ENCODE results near the gene CCDC97. TPM values are rescaled to one million over a fixed set of nuclear protein-coding genes. Genes with fewer than 3 reads are reported as not detected.

CCDC97 gene
- total RNA-seq, 1 donor from 2014 or later: 8.7 TPM

- DNase-seq (ENCODE audit: low read depth in 2 of 2): no peak
Observed at GRCh38 chr19:41320185-41320518, 10.2 kb downstream of the CCDC97 start.

- no peak for DNase-seq (ENCODE audit: low read depth in 2 of 2)
Observed at GRCh38 chr19:41320568-41320967, 10.6 kb downstream of the CCDC97 start.

GRCh38 chr19:41321204-41321599 lies 11.2 kb downstream of the CCDC97 start:
- DNase-seq (ENCODE audit: low read depth in 2 of 2): no peak

DNA sequence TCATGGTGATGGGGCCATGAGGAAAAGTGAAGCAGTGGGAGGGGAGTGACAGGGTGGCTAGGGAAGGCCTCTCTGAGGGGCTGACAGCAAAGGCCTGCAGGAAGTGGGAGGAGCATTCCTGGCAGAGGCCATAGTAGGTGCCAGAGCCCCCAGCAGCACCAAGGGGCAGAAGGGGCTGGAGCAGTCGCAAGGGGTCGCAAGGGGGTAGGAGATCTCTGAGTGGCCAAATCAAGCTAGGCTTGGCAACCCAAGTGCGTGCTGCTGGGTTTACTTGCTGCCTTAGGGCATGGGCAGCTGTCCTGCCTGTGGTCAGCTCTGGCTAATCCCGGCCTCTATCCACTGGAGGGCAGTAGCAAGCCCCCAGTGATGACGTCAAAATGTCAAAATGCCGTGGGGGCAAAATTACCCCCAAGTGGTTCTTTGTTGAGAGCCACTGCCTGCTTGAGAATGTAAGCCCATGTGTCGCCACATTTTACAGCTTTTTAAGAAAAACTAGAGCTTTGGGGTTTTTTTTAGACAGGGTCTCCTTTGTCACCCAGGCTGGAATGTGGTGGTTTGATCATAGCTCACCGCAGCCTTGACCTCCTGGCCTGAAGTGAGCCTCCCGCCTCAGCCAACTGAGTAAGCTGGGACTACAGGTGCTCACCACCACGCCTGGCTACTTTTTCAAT lies 11.8 kb downstream of the CCDC97 start:
- DNase-seq (ENCODE audit: low read depth in 2 of 2): peak; percentile 78 to 83

DNA sequence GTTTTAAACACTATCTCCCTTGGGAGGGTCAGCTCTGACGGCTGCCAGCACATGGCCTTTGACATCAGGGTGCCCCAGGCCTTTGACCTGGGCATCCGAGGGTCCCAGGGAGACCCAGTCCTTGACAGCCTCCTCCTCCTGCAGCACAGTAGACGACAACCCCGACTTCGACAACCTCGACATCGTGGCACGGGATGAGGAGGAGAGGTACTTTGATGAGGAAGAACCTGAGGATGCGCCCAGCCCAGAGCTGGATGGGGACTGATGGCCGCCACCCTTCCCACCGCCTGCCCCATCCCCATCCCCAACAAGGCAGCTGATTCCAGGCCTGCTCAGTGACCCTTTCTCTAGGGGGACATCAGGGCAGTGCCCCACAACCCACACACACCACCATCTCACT lies 12.5 kb downstream of the CCDC97 start:
- DNase-seq (ENCODE audit: low read depth in 2 of 2): no peak

GRCh38 chr19:41323023-41323422 lies 13.1 kb downstream of the CCDC97 start:
- peak; percentile 63 to 92 for DNase-seq (ENCODE audit: low read depth in 2 of 2)

DNA sequence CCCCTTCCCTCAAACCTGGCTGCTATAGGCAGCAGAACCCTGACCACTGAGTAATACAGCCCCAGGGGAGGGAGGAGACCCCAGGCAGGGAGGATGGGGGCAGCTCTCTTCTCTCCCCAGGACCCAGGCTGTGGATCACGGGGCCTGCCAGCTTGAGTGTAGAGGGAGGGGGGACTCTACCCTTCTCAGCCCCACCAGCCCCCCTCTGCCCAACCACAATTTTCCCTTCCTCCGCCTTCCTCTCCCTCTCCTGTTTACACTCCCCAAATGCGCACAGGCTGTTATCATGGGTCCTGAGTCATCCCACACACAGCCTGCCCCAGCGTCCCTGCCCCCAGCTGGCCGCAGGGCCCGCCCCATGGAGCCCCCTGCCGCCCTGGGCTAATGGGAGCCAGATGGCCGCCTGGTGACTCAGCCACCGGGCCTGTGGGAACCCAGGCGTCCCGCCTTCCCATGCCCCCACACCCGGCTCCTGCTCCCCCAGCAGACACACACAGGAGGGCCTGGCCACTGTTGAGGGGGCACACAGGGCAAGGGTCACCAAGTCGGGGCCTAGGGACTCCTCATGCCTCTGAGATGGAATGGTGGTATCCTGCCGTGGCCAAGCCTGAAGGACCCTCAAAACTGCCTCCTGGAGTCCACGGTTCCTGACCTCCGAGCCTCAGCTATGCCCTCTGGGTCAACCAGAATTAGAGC lies 13.6 kb downstream of the CCDC97 start:
- peak; percentile 91 to 98 for DNase-seq (ENCODE audit: low read depth in 2 of 2)

DNA sequence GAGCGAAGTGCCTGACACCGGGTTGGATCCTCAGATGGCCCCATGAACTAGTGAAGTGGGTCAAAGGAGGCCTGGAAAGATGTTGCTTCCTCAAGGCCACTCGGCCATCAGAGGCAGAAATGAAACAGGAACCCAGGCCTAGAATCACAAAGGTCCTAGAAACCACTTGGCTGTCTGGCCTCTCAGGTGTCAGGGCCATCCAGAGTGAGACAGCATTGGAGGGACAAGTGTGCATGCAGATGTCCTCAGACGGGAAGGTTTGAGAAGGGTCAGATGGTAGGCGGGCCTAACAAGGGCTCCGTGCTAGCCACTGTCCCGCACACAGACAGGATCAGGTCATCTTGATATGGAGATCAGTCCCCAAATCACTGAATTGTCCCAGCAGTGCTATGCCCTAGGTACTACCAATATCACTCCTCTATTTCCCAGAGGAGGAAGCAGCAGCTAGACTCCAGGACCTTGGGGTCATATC lies 14.3 kb downstream of the CCDC97 start:
- DNase-seq (ENCODE audit: low read depth in 2 of 2): peak; percentile 34 to 36

GRCh38 chr19:41324921-41325639 lies 15.1 kb downstream of the CCDC97 start:
- peak; percentile 90 to 94 for DNase-seq (ENCODE audit: low read depth in 2 of 2)

GRCh38 chr19:41325640-41325946 lies 15.6 kb downstream of the CCDC97 start:
- DNase-seq (ENCODE audit: low read depth in 2 of 2): no peak

GRCh38 chr19:41325947-41326706 lies 16.2 kb downstream of the CCDC97 start:
- peak; percentile 71 to 89 for DNase-seq (ENCODE audit: low read depth in 2 of 2)

DNA sequence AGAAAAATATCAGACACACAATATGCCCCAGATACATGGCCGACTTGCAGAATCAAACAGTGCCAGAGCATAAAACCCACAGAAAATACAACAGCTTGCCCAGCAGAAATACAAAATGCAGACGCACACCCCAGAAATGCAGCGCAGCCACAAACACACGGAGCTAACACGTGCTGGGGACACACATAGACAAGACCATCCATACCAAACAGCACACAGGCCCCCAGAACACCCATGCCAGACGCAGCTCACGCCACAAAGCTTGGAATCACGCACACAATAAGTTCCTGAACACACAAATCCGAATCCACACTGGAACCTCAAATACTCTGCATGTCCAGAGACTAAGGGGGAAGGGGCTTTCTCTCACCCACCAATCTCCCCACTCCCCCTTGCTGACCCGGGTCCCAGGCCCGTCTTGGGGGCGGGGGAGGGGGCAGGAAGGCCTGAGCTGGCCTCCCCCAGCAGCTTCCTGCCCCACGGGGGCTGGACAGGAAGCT lies 17.2 kb downstream of the CCDC97 start:
- no peak for DNase-seq (ENCODE audit: low read depth in 2 of 2)

DNA sequence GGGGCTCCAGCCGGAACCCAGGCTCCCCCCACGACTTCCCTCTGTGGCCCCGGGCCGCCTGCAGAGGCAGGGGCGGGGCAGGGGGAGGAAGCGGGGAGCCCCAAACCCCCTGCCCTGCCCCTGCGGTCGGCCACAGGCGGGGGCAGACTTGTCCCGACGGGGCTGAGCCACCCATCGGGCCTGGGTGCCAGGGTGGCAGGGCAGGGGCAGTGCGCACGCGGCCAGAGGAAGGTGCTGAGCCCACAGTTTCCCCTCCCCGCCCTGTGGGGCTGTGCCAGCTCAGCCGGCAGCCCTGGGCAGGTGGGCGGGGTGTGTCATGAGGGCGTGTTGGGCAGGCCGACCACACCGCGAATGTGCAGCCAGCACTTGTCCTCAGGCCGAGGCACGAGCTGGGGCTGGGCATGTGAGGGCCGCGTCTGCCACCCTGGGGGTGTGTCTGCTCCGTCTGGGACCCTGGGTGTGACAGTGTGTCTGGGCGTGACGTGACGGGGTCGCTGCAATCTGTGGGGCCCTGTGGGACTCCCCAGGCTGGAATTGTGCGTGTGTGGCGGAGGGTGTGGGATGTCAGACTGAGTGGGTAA lies 17.7 kb downstream of the CCDC97 start:
- DNase-seq (ENCODE audit: low read depth in 2 of 2): peak; percentile 91 to 94

GRCh38 chr19:41328157-41328841 lies 18.3 kb downstream of the CCDC97 start:
- peak; percentile 63 to 85 for DNase-seq (ENCODE audit: low read depth in 2 of 2)

- DNase-seq (ENCODE audit: low read depth in 2 of 2): no peak
Observed at GRCh38 chr19:41328842-41329225, 18.9 kb downstream of the CCDC97 start.

DNA sequence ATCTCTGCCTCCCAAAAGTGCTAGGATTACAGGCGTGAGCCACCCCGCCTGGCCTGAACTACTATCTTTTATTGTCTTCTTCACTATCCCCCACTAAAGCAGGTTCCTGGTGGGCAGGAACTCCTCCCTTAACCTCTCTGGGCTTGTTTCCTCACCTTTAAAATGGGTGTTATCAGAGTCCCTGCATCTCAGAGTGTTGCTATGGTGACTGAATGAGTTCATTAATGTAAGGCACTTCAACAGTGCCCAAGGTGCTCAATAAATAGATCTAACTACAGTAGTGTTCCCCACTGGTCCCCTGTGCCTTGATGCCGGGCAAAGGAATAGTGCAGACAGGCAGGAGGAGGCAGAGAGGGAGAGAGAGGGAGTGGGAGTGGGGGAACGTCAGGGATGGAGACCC lies 20.5 kb downstream of the CCDC97 start:
- DNase-seq (ENCODE audit: low read depth in 2 of 2): no peak

DNA sequence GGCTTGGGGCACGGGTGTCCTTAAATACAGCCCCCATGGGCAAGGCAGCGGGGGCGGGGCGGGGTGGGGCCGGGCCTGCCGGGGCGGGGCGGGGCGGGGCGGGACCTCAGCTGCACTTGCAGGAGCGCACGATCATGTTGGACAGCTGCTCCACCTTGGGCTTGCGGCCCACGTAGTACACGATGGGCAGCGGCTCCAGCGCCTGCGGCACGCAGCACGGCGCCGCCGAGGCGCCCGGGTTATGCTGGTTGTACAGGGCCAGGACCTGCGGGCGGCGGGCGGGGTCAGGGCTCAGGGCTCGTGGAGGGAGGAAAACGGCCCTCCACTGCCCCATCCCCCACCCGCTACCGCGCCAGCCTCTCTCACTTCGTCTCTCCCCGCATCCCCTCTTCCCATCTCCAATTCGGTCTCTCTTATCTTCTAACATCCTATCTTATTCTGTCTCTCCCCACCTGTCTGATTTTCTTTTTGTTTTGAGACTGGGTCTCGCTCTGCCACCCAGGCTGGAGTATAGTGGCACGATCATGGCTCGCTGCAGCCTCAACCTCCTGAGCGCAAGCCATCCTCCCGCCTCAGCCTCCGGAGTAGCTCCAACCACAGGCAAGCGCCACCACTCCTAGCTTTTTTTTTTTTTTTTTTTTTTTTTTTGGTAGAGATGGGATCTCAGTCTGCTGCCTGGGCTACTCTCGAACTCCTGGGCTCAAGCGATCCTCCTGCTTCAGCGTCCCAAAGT lies 21.1 kb downstream of the CCDC97 start:
- DNase-seq (ENCODE audit: low read depth in 2 of 2): no peak

GRCh38 chr19:41332000-41332399 lies 22.0 kb downstream of the CCDC97 start:
- DNase-seq (ENCODE audit: low read depth in 2 of 2): no peak

- no peak for DNase-seq (ENCODE audit: low read depth in 2 of 2)
Observed at GRCh38 chr19:41332468-41332867, 22.5 kb downstream of the CCDC97 start.

DNA sequence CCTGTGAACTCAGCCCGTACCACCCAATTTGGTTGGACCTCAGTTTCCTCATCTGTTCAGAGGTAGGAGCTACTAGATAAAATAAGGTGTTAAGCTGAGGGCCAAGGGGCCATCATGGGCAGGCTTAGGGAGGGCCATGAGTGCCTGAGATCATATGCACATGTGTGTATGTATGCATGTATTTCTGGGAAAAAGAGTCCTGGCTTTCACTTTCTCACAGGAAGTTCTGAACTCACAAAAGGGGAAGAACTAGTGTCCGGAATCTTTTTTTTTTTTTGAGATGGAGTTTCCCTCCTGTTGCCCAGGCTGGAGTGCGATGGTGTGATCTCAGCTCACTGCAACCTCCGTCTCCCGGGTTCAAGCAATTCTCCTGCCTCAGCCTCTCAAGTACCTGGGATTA lies 24.8 kb downstream of the CCDC97 start:
- peak; percentile 66 to 81 for DNase-seq (ENCODE audit: low read depth in 2 of 2)
